K562 (cell line): ENCODE measurements around the gene MPZL1. TPM values are rescaled to one million over a fixed set of nuclear protein-coding genes. Genes with fewer than 3 reads are reported as not detected.

Source experiments
- ATF1 ChIP-seq, 2 experiments: fragments of 450-650 bp in 1 of 2; IDR thresholded peaks; 2 replicates each; pipeline ENCODE4 v1.6.1; 2016; ENCODE audit warnings: missing compliant biosample characterization in 1 of 2, missing genetic modification characterization in 1 of 2
- ATF4 ChIP-seq: fragments of 450-650 bp; formaldehyde crosslinking; IDR thresholded peaks from 2 replicates; pipeline ENCODE4 v1.4.0; 2022; ENCODE audit warnings: mild to moderate bottlenecking, moderate library complexity
- BCL6 ChIP-seq: fragments of 250-450 bp; sonication (Bioruptor Pico); IDR thresholded peaks from 2 replicates; pipeline ENCODE4 v1.4.0; 2020
- CXXC5 ChIP-seq: fragments of 250-450 bp; sonication (Bioruptor Pico); IDR thresholded peaks from 2 replicates; pipeline ENCODE4 v1.8.0; 2022; ENCODE audit warnings: inconsistent platforms, mild to moderate bottlenecking, moderate library complexity
- ELK1 ChIP-seq: sonication (generic); formaldehyde crosslinking; IDR thresholded peaks from 2 replicates; pipeline ENCODE4 v1.8.1; 2022; ENCODE audit warnings: missing genetic modification reagents
- FOS ChIP-seq: IDR thresholded peaks from 3 replicates; pipeline ENCODE4 v1.6.1; 2011; ENCODE audit not compliant: insufficient read length; ENCODE audit errors: extremely low read depth
- HOXB6 ChIP-seq: fragments of 250-450 bp; sonication (Bioruptor Pico); IDR thresholded peaks from 2 replicates; pipeline ENCODE4 v1.5.1; 2022; ENCODE audit warnings: mild to moderate bottlenecking, borderline replicate concordance
- IRF9 ChIP-seq: fragments of 450-650 bp; IDR thresholded peaks from 2 replicates; pipeline ENCODE4 v1.6.1; 2016; ENCODE audit warnings: missing biosample characterization, missing genetic modification characterization
- KAT2B ChIP-seq: IDR thresholded peaks from one replicate; pipeline ENCODE4 v1.6.1; 2012; ENCODE audit warnings: low read depth, mild to moderate bottlenecking, control low read depth, inconsistent platforms, low read length, moderate library complexity
- KAT8 ChIP-seq: fragments of 450-650 bp; IDR thresholded peaks from 2 replicates; pipeline ENCODE4 v1.6.1; 2016; ENCODE audit warnings: low read depth, mild to moderate bottlenecking
- MAFF ChIP-seq: IDR thresholded peaks from 2 replicates; pipeline ENCODE4 v1.6.1; 2012; ENCODE audit warnings: low read length, improper control_type of control experiment
- NFYB ChIP-seq: IDR thresholded peaks from 2 replicates; pipeline ENCODE4 v1.6.1; 2011; ENCODE audit warnings: mild to moderate bottlenecking, moderate library complexity; ENCODE audit not compliant: insufficient read length; ENCODE audit errors: extremely low read depth
- NRF1 ChIP-seq, 2 experiments: fragments of 450-650 bp; IDR thresholded peaks in 1 of 2; conservative IDR thresholded peaks in 1 of 2; 2 replicates each; pipeline ENCODE4 v1.6.1; 2014; ENCODE audit warnings: mild to moderate bottlenecking in 2 of 2
- PKNOX1 ChIP-seq: fragments of 450-650 bp; IDR thresholded peaks from 2 replicates; pipeline ENCODE4 v1.6.1; 2016
- PML ChIP-seq: IDR thresholded peaks from 2 replicates; pipeline ENCODE4 v1.6.1; 2012; ENCODE audit warnings: low read length, inconsistent platforms
- PRPF4 ChIP-seq: fragments of 200-400 bp; formaldehyde crosslinking; IDR thresholded peaks from one replicate; pipeline ENCODE4 v1.6.1; 2017; ENCODE audit warnings: low read length, low read depth, mild to moderate bottlenecking; ENCODE audit not compliant: insufficient read depth, poor library complexity, severe bottlenecking
- TRIM28 ChIP-seq: fragments of 450-650 bp; IDR thresholded peaks from 2 replicates; pipeline ENCODE4 v1.6.1; 2017
- YBX1 ChIP-seq: fragments of 450-650 bp; IDR thresholded peaks from 2 replicates; pipeline ENCODE4 v1.7.1; 2016; ENCODE audit warnings: mild to moderate bottlenecking
- ZBTB26 ChIP-seq: fragments of 450-650 bp; formaldehyde crosslinking; IDR thresholded peaks from 2 replicates; pipeline ENCODE4 v1.4.0; 2022; ENCODE audit warnings: missing genetic modification characterization
- ZNF316 ChIP-seq: fragments of 450-650 bp; IDR thresholded peaks from 2 replicates; pipeline ENCODE4 v1.6.1; 2016
- ZNF398 ChIP-seq: fragments of 250-450 bp; sonication (Bioruptor Pico); IDR thresholded peaks from 2 replicates; pipeline ENCODE4 v1.8.0; 2021; ENCODE audit warnings: moderate library complexity, mild to moderate bottlenecking, inconsistent platforms
- ZNF778 ChIP-seq: fragments of 450-650 bp; formaldehyde crosslinking; IDR thresholded peaks from 2 replicates; pipeline ENCODE4 v1.4.0; 2020; ENCODE audit warnings: mild to moderate bottlenecking, moderate library complexity
- ZSCAN29 ChIP-seq: fragments of 450-650 bp; IDR thresholded peaks from 2 replicates; pipeline ENCODE4 v1.6.1; 2017
- polyA plus RNA-seq, 8 experiments: library from polyadenylated mRNA; depleted of rRNA in 4 of 8; stranded (reverse) in 5 of 8; unstranded in 3 of 8; fragments of >200 nt; fragmentation: Nextera tagmentation in 2 of 8; fragmentation: Illumina TruSeq in 1 of 8; extraction: Ambion mirVana in 2 of 8; extraction: Trizol in 1 of 8; gene quantifications; 2 replicates each; pipeline versions ENCODE4 v1.2.1 to v1.2.3, GENCODE V29; 2011 to 2014; ENCODE audit warnings: inconsistent platforms in 1 of 8, missing spikeins in 1 of 8
- total RNA-seq, 7 experiments: library from RNA; depleted of rRNA in 6 of 7; stranded (reverse); fragments of >200 nt in 6 of 7; fragmentation: Illumina TruSeq in 2 of 7; extraction: Trizol in 2 of 7; gene quantifications; 2 replicates each; pipeline versions ENCODE4 v1.2.1 to v1.2.3, GENCODE V29; 2011 to 2021; ENCODE audit warnings: low replicate concordance in 1 of 7

Gene MPZL1
- total and polyA plus RNA-seq, 9 of the 15 experiments (the other 6 are each of a cell fraction or from before 2014, with no cell fraction given): 14.5 to 153 (median 66.5) TPM

- no peak for TF ChIP-seq KAT2B
- TF ChIP-seq FOS: peak; percentile 35
- TF ChIP-seq BCL6: 0 out of 2 replicates have a peak, but pooled peaks have one; percentile 51
- no peak for TF ChIP-seq ATF1 (CRISPR knock-in tag; IDR thresholded peaks at IDR 0.05)
- peak; percentile 83 for TF ChIP-seq ATF1 (tag; IDR thresholded peaks at IDR 0.05)
- TF ChIP-seq ZBTB26 (CRISPR knock-in tag): peak; percentile 91
- peak in 1 of 2 experiments; percentile 43 for TF ChIP-seq NRF1 (conservative IDR thresholded peaks at IDR 0.05 in 1 of 2, IDR thresholded peaks at IDR 0.05 in 1 of 2)
- TF ChIP-seq ZNF778 (CRISPR knock-in tag): no peak
- no peak for TF ChIP-seq ZNF398
- no peak for TF ChIP-seq MAFF
- TF ChIP-seq PRPF4: no peak
- TF ChIP-seq IRF9: no peak
- TF ChIP-seq YBX1: no peak
- TF ChIP-seq PML: peak; percentile 42
- 0 out of 2 replicates have a peak, but pooled peaks have one; percentile 15 for TF ChIP-seq HOXB6 (CRISPR knock-in tag)
- no peak for TF ChIP-seq NFYB
- no peak for TF ChIP-seq PKNOX1
- TF ChIP-seq ZNF316: no peak
- no peak for TF ChIP-seq ELK1 (CRISPR knock-in tag)
- no peak for TF ChIP-seq KAT8
- TF ChIP-seq ZSCAN29: peak; percentile 89
- peak; percentile 60; the same call in 1 of the 2 replicates for TF ChIP-seq ATF4
- TF ChIP-seq CXXC5 (CRISPR knock-in tag): peak; percentile 96
- TF ChIP-seq TRIM28: peak; percentile 80
Measured at GRCh38 chr1:167714439-167715156, 7.2 kb upstream of the MPZL1 start (continued).
